Left lung (tissue), 10 donors: ENCODE results near the gene CYP19A1. TPM values are rescaled to one million over a fixed set of nuclear protein-coding genes. Genes with fewer than 3 reads are reported as not detected.

Source experiments
- ATAC-seq: fragments of 200-7000 bp; cut with Tn5 transposase; one replicate; pipeline ENCODE4 v1.9.1; 2020; ENCODE audit warnings: moderate library complexity
- DNase-seq, 4 donors: peaks; one replicate each; pipeline ENCODE4 v3.0.0-alpha.2; 2013 to 2020
- H3K27ac ChIP-seq, 2 donors: fragments of 200-600 bp; sonication (generic) in 1 of 2; one replicate each; pipeline versions ENCODE4 v1.5.0 to v1.8.0; 2020 to 2021
- H3K27me3 ChIP-seq, 2 donors: fragments of 200-600 bp; sonication (generic) in 1 of 2; one replicate each; pipeline versions ENCODE4 v1.5.0 to v1.8.0; 2020 to 2021
- H3K36me3 ChIP-seq, 2 donors: fragments of 200-600 bp; sonication (generic) in 1 of 2; one replicate each; pipeline versions ENCODE4 v1.5.0 to v1.8.0; 2020 to 2021
- H3K4me1 ChIP-seq, 2 donors: fragments of 200-600 bp; one replicate each; pipeline ENCODE4 v1.8.0; 2021
- H3K4me3 ChIP-seq, 2 donors: fragments of 200-600 bp; sonication (generic) in 1 of 2; one replicate each; pipeline versions ENCODE4 v1.5.0 to v1.8.0; 2020 to 2021; ENCODE audit warnings: mild to moderate bottlenecking in 1 of 2
- H3K9me3 ChIP-seq, 2 donors: fragments of 200-600 bp; sonication (generic) in 1 of 2; one replicate each; pipeline versions ENCODE4 v1.5.0 to v1.8.0; 2020 to 2021
- intact Hi-C, 2 donors: fragments of 100-400 bp; cut with DNase I; formaldehyde crosslinking; loops; one replicate each; pipeline versions ENCODE4 v1.11.2 to v1.14.2; 2022
- polyA plus RNA-seq, 6 donors: library from polyadenylated mRNA; unstranded; fragments of 120-200 nt; gene quantifications; one replicate each; pipeline ENCODE4 v1.2.1, GENCODE V29; 2013; ENCODE audit not compliant: insufficient read length in 6 of 6
- total RNA-seq, 2 donors: library from RNA; stranded (reverse); fragmentation: NEBNext Ultra II Directional; extraction: Animal tissue kit (Norgen Biotek cat#: 25700); gene quantifications; one replicate each; pipeline ENCODE4 v1.2.1, GENCODE V29; 2021
- TF ChIP-seq, protein P1 (sequence below), 2 donors: fragments of 200-600 bp; sonication (generic) in 1 of 2; IDR thresholded peaks; one replicate each; pipeline versions ENCODE4 v1.5.0 to v1.8.0; 2021; ENCODE audit warnings: antibody characterized with exemption in 2 of 2
- donor health status: DM: no; HTN: yes; CAD: no.
- donor health status: DM: no; HTN: no; CAD: no.

CYP19A1 gene
- total and polyA plus RNA-seq, 8 donors, result 0.13 to 7.1 (median 0.47) TPM; not detected in 2

DNA sequence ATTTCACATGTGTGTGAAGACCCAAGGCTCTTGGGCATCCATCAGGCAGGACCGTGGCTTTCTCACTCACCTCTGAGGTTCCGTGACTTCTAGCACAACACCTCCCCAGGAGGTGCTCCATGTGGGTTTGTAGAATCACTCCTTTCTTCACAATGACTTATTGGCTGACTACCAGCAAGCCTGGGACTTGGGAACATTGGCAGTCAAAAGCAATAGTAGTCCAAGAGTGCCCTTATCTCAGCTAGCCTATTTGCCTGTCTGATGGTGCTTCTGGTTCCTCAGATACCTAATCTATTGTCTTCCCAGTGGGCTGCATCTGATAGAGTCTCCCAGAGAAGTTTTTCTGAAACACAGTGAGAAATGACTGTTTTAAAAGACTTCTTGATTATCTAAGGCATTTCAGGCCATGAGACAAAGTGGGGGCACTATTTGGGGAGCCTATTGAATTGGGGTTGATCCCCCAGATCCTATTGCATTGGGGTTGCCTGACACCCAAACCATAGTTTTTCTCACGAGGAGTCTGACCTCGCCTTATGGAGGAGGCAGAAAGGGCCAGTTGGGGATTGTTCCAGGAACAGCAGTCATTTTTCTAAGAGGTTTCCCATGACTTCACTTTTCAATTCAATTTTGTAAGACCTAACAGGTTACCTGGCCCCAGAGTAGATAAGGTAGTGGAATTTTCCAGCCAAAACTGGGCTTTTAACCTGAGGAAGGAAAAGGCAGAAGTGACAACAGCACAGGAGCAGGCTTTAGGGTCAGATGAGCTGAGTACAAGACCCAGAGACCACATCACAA lies 88.0 kb downstream of the CYP19A1 start:
- TF ChIP-seq, protein P1, sequence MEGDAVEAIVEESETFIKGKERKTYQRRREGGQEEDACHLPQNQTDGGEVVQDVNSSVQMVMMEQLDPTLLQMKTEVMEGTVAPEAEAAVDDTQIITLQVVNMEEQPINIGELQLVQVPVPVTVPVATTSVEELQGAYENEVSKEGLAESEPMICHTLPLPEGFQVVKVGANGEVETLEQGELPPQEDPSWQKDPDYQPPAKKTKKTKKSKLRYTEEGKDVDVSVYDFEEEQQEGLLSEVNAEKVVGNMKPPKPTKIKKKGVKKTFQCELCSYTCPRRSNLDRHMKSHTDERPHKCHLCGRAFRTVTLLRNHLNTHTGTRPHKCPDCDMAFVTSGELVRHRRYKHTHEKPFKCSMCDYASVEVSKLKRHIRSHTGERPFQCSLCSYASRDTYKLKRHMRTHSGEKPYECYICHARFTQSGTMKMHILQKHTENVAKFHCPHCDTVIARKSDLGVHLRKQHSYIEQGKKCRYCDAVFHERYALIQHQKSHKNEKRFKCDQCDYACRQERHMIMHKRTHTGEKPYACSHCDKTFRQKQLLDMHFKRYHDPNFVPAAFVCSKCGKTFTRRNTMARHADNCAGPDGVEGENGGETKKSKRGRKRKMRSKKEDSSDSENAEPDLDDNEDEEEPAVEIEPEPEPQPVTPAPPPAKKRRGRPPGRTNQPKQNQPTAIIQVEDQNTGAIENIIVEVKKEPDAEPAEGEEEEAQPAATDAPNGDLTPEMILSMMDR (IDR thresholded peaks at IDR 0.05), result no peak
- Histone ChIP-seq H3K27ac (no peak overlapping the region), H3K27me3 (no peaks in the 10 kb centered on the region), H3K36me3 (no peaks in the 10 kb centered on the region), H3K4me1 (peaks cover 0 to 4% of the 10 kb centered on the region in 2 donors), H3K4me3 (no peak overlapping the region), H3K9me3 (no peaks in the 10 kb centered on the region)
- intact Hi-C loops, result no loop called here
- DNase-seq, result no peak
- no peak for ATAC-seq

DNA sequence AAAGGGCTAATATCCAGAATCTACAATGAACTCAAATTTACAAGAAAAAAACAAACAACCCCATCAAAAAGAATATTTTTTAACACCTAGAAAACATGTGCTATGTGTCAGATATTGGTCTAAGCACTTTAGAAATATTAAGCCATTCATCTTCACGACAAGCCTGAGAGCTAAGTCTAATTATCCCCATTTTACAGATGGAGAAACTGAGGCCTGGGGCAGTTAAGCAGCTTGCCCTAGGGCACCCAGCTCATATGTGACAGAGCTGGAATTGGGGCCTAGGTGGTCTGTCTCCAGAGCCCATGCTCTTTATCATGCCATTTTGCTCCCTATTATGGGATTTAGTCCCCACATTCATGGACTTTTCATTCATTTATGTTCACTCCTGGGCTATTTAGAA lies 92.8 kb downstream of the CYP19A1 start:
- DNase-seq (no peak), ATAC-seq (no peak)
- no peak overlapping the region for H3K27ac ChIP-seq
- H3K9me3 ChIP-seq, result no peaks in the 10 kb centered on the region
- no peaks in the 10 kb centered on the region for H3K4me1 ChIP-seq
- no peak overlapping the region for H3K4me3 ChIP-seq
- intact Hi-C loops, result no loop called here
- no peaks in the 10 kb centered on the region for H3K27me3 ChIP-seq
- H3K36me3 ChIP-seq, result no peaks in the 10 kb centered on the region
- TF ChIP-seq, protein P1 (IDR thresholded peaks at IDR 0.05), result no peak

DNA sequence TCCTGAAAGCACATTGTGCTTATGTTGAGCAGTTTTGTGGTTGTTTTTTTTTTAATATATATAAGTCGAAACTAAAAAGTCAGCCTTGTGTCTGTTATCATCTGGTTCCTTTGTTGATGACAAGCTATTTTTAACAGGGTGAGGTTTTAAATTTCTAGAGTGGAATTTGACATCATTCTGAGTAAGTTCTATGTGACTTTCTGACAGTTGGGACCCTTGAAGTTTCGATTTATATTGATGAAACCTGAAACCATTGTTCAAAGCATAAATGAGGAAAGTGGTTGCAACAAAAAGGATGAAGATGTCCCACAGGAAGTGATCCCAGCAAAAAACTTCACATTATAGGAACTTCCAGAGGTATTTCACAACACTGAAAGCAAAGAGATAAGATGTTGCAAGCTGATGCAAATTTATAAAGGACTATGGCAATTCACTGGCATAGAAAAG lies 94.0 kb downstream of the CYP19A1 start:
- DNase-seq (no peak), ATAC-seq (no peak)
- intact Hi-C loops, result no loop called here
- H3K27me3 ChIP-seq, result peaks cover 0 to 5% of the 10 kb centered on the region in 2 donors
- TF ChIP-seq, protein P1 (IDR thresholded peaks at IDR 0.05), result no peak
- no peaks in the 10 kb centered on the region for H3K36me3 ChIP-seq
- H3K4me1 ChIP-seq, result no peaks in the 10 kb centered on the region
- no peak overlapping the region for H3K4me3 ChIP-seq
- no peaks in the 10 kb centered on the region for H3K9me3 ChIP-seq
- no peak overlapping the region for H3K27ac ChIP-seq

DNA sequence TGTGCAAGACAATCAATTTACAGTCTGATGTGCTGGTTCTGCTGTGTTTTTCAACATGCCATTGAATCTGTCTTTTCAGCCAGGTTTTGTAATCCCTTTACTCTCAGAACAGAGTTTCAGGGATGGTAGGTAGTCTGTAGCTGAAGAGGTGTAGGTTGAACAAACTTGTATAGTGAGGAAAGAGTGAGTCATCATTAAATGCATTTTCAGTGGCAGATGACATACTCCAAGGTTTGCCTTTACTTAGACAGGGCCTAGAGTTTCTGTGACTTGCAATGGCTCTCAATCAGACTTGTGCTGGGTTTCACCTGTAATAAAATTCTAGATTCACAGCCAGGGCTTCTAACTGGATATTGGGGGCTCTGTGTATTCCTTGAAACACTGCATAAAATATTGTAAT lies 94.6 kb downstream of the CYP19A1 start:
- Histone ChIP-seq H3K9me3 (no peaks in the 10 kb centered on the region), H3K36me3 (no peaks in the 10 kb centered on the region), H3K27me3 (peaks cover 0 to 9% of the 10 kb centered on the region in 2 donors), H3K27ac (no peak overlapping the region), H3K4me1 (no peaks in the 10 kb centered on the region), H3K4me3 (no peak overlapping the region)
- ATAC-seq (peak; percentile 81), DNase-seq (no peak)
- TF ChIP-seq, protein P1 (IDR thresholded peaks at IDR 0.05), result no peak
- intact Hi-C loops, result no loop called here

DNA sequence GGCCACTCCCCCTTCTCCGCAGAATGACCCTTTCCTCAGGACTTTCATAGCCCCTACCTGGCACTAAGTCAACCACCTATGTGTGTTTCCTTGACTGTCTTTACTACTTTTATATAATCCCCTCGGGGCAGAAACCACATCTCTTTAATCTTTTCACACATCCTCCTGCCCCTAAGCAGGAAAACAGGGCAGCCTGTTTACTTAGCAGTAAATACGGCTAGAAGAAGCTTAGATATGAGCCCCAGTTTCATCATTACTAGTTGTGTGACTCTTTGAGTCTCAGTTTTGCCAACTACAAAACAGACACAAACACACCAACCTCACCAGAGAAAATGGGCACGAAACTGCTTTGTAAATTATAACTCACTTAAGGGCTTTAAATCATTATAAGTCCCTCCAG lies 98.3 kb downstream of the CYP19A1 start:
- Histone ChIP-seq H3K4me1 (no peaks in the 10 kb centered on the region), H3K36me3 (no peaks in the 10 kb centered on the region), H3K27ac (no peak overlapping the region), H3K4me3 (no peak overlapping the region), H3K27me3 (peaks cover 0 to 41% of the 10 kb centered on the region in 2 donors), H3K9me3 (no peaks in the 10 kb centered on the region)
- TF ChIP-seq, protein P1 (IDR thresholded peaks at IDR 0.05), result no peak
- ATAC-seq (no peak), DNase-seq (no peak)
- intact Hi-C loops, result no loop called here
